HG03175 (cell line): ENCODE measurements around the gene IL3RA.
"Not testable (repeated sequence)": the region's sequence is repeated elsewhere in the genome, so short reads cannot be mapped to it uniquely, and the experiment has no call there.

Experiments used
- ATAC-seq: cut with Tn5 transposase; IDR thresholded peaks from one replicate; pipeline ENCODE4 v1.9.1; 2021; ENCODE audit warnings: mild to moderate bottlenecking, moderate library complexity; ENCODE audit not compliant: unreplicated experiment

IL3RA gene

GRCh38 chrX:1327651-1328304, 8.8 kb upstream of the IL3RA start:
- no peak for ATAC-seq

- ATAC-seq, result no peak
Observed at GRCh38 chrX:1330605-1331004, 6.0 kb upstream of the IL3RA start.

- ATAC-seq, result not testable (repeated sequence)
Observed at GRCh38 chrX:1332433-1332832, 4.2 kb upstream of the IL3RA start.

- no peak for ATAC-seq
Observed at GRCh38 chrX:1334854-1335253, 1.7 kb upstream of the IL3RA start.

GRCh38 chrX:1336948-1337779, 579 bp downstream of the IL3RA start:
- ATAC-seq, result peak; percentile 36

GRCh38 chrX:1341545-1342184, 5.1 kb downstream of the IL3RA start:
- ATAC-seq, result no peak

GRCh38 chrX:1349606-1350005, 13.0 kb downstream of the IL3RA start:
- ATAC-seq, result not testable (repeated sequence)

GRCh38 chrX:1351981-1352714, 15.6 kb downstream of the IL3RA start:
- ATAC-seq, result no peak

- no peak for ATAC-seq
Observed at GRCh38 chrX:1354036-1355019, 17.7 kb downstream of the IL3RA start.

GRCh38 chrX:1355131-1356046, 18.8 kb downstream of the IL3RA start:
- no peak for ATAC-seq

GRCh38 chrX:1357993-1358392, 21.4 kb downstream of the IL3RA start:
- ATAC-seq, result no peak

- ATAC-seq, result no peak
Observed at GRCh38 chrX:1358793-1359476, 22.4 kb downstream of the IL3RA start.

GRCh38 chrX:1359477-1359873, 22.9 kb downstream of the IL3RA start:
- ATAC-seq, result no peak

GRCh38 chrX:1360171-1360570, 23.6 kb downstream of the IL3RA start:
- ATAC-seq, result no peak

GRCh38 chrX:1361275-1361674, 24.7 kb downstream of the IL3RA start:
- ATAC-seq, result no peak

GRCh38 chrX:1361910-1362309, 25.3 kb downstream of the IL3RA start:
- ATAC-seq, result no peak

GRCh38 chrX:1366363-1366762, 29.8 kb downstream of the IL3RA start:
- not testable (repeated sequence) for ATAC-seq

GRCh38 chrX:1368385-1368698, 31.8 kb downstream of the IL3RA start:
- ATAC-seq, result no peak
